Measurements from ENCODE around the gene OR1F1.
"Not testable (repeated sequence)": the region's sequence is repeated elsewhere in the genome, so short reads cannot be mapped to it uniquely, and the experiment has no call there.

OR1F1 gene

DNA sequence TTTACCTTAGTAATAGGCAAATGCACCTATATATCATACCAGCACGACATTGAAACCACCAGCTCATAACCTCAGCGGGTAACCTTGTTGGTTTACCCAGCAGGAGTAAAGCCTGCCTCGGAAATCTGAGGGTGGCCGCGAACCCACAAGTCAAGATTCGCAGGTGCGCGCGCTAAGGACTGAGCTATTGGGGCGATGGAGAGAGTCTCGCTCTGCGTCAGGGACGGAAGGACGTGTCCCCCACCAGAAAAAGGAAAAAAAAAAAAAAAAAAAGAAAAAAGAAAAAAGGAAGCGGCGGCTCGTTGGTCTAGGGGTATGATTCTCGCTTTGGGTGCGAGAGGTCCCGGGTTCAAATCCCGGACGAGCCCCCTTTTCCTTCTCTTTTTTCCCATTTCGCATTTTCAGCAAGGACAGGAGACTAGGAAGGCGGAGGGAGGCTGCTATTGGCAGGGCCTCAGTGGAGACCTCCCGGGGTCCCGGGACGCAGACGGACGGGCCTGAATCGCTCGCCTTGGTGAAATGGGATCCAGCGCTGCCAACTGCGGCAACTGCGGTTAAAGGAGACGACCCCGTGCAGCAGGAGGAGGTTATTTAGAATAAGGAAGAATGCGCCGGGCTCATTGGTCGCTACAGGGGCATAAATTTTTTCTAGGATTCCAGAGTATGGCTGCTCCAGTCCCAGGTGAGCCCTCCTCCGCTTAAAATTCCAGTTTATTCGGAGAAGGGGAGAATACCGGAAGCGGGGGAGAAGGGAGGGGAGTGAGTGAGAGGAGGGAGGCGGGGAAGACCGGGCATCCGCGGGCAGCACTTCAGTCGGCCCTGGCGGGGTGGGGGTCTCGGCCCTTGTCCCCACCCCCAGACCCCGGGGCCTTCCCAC lies at the start of gene OR1F1:
Gene OR1F1 (plus strand): TSS at position 407 of the 877 bp plus-strand sequence.
- peak; percentile 61 for DNase-seq

DNA sequence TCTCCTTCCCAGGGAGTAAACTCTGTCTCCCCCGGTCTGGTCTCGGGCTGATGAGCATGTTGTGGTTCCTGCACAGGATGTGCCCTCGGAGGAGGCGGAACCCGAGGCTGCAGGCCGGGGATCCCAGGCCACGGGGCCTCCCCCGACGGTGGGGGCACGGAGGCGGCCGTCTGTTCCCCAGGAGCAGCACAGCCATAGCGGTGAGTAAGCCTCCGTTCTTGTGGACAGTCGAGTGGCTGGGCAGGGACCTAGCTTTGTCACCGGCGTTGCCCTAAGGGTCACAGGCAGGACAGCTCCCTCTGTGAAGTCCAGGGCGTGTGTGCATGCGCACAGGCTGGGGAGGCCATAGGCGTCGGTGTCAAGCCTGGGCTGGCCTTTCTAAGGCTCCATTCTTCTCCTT lies 49.7 kb upstream of the OR1F1 start:
- no peak for DNase-seq

DNA sequence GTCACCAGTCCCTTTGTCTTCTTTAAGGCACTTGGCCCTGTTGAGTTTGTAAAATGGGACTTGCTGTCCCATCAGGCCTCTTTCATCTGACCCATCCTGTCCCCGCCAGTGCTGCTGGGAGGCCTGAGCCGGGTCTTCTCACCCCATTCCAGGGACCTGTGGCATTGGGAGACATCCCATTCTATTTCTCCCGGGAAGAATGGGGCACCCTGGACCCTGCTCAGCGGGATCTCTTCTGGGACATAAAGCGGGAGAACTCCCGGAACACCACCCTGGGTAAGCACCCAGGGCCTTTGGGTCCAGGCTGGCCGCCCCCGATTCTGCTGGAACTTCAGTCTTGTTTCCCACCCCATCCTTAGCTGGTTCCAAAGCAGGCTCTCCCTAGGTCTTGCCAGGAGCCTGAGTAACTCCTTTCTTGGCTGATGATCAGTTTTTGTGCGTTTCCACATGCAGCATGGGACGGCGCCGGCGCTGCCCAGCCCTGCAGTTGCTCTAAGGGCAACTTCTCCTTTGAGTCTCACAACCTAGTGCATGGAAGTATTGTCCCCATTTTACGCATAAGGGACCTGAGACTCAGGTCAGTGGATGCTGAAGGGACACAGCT lies 49.1 kb upstream of the OR1F1 start:
- no peak for DNase-seq

DNA sequence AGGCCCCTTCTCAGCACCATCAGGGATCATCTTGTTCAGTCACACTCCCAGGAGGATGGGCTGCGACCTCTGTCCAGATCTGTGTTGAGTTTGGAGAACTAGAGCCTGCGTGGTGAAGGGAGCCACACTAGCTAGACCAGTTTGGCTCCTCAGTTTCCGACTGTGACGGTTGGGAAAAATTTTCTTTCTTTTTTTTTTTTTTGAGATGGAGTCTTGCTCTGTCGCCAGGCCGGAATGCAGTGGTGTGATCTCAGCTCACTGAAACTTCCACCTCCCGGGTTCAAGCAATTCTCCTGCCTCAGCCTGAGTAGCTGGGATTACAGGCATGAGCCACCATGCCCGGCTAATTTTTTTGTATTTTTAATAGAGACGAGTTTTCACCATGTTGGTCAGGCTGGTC lies 48.4 kb upstream of the OR1F1 start:
- DNase-seq = not testable (repeated sequence)

DNA sequence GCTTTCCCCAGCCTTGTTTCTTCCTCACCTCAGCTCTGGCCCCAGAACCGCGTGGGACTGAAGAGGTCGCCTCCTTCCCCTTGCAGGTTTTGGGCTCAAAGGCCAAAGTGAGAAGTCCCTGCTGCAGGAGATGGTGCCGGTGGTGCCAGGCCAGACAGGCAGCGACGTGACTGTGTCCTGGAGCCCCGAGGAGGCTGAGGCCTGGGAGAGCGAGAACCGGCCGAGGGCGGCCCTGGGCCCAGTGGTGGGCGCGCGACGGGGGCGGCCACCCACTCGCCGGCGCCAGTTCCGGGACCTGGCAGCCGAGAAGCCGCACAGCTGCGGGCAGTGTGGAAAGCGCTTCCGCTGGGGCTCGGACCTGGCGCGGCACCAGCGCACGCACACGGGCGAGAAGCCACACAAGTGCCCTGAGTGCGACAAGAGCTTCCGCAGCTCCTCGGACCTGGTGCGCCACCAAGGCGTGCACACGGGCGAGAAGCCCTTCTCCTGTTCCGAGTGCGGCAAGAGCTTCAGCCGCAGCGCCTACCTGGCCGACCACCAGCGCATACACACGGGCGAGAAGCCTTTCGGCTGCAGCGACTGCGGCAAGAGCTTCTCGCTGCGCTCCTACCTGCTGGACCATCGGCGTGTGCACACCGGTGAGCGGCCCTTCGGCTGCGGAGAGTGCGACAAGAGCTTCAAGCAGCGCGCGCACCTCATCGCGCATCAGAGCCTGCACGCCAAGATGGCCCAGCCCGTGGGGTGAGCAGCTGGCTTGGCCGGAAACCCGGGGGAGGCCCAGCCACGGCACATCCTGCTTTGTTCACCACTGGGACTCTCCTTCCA lies 47.2 kb upstream of the OR1F1 start:
- DNase-seq = no peak

DNA sequence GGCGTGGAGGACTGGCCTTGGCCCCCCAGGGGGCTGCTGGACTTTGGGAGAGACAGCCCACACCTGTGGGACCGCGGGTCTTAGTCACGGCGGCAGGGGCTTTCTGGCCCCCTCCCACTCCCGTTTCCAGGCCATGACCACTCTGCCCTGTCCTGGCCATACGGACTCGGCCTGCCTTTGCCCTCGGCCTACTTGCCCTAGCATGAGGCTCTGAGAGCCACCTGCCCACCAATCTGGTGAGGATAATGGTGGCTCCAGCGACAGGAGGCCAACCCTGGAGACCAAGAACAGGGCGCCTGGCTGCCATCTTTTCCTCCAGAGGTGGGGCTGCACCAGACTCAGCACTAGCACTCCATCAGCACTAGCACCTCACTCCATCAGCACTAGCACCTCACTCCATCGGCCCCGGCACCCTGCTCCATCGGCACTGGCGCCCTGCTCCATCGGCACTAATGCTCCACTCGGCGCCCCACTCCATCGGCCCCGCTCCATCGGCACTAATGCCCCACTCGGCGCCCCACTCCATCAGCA lies 46.2 kb upstream of the OR1F1 start:
- no peak for DNase-seq

DNA sequence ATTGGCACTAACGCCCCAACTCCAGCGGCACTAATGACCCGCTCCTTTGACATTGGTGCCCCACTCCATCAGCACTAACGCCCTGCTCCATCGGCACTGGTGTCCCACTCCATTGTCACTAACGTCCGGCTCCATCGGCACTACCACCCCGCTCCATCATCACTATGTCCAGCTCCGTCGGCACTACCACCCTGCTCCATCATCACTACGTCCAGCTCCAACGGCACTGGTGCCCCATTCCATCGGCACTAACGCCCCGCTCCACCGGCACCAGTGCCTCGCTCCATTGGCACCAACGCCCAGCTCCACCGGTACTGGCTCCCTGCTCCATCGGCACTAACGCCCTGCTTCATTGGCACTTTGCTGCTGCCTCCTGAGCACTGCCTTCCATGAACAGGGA lies 45.7 kb upstream of the OR1F1 start:
- no peak for DNase-seq

DNA sequence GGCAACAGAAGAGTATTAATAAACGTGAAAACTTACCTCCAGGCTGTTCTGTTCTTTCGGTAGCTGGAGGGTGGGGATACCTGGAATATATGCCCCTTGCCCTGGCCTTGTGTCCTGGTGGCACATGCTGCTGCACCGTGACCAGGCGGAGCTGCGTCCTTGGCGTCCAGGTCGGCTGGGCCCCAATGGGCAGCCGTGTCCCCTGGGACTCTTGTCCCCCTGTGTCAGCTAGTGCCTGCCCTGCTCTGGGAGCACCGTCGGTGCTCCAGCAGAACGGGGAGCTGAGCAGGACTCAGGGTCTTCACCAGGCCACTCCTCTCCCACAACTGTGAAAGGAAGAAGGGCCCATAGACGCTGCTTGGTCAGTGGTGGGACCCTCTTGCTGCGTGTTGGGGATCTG lies 45.2 kb upstream of the OR1F1 start:
- no peak for DNase-seq

DNA sequence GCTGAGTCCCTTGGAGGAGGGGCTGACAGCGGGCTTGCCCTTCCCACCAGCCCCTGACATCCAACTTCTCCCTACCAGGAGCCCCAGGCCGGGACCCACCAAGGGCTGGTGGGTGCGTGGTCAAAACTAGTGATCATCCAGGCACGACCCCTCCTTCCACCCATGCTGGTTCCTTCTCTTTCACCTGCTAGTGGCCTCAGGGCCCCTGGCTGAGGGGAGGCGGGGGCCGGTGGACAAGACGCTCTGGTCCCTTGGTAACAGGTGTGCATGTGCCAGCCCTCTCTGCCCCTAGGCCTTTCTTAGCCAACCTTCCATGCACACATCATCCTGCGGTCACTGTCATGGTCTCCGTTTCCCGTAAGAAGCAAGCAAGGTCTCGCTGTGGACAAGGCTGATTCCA lies 44.8 kb upstream of the OR1F1 start:
- DNase-seq = no peak

DNA sequence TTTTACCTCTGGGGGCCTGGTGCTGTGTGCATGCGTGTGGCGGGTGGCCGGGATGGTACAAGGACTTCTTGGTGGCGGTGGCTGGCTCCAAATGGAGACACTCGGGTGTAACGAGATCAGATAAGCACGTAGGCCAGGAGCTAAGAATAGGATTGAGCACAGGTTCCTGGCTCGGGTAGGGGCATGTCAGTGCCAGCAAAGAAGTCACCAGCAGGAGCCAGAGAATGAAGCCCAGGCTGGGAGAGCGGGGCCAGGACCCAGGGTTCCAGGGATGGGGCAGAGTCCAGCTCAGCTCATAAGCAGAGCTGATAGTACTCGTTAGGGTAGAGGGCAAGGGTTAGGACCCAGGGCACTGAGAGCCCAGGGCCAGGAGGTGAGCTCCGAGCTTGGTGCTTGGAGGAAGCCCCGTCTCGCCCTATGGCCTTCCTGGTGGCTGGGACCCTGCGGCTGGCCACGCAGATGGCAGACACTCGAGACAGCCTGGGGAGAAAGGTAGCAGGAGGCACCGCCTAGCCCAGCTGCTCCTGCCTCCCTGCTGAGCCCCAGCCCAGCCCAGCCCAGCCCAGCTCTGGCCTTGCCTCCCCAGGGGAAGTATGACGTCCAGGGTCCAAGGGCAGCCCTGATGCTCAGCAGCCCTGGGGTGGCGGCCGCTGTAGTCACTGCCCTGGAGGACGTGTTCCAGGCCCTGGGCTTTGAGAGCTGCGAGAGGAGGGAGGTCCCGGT lies 44.2 kb upstream of the OR1F1 start:
- no peak for DNase-seq

DNA sequence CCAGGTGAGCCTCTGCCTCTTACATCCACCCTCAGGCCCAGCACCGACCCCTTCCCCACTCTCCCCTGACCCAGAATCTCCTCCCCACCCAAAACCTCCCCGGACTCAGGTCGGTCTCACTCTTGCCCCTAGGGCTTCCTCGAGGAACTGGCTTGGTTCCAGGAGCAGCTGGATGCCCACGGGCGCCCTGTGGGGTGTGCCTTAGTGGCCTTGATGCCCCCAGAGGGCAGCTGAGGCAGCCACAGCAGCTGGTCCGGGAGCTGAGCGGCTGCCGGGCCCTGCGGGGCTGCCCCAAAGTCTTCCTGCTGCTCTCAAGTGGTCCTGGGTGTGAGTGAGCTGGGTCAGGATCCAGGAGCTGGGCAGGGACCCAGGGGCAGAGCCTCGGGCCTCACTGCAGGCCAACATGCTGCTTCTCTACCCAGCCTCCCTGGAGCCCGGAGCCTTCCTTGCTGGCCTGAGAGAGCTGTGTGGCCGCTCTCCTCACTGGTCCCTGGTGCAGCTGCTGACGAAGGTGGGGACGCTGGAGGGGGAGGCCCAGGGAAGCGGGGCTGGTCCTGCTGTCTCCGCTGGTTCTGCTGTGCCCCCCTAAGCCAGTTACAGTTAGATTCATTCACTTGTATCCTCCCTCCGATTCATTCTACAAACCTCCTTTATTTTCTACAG lies 43.6 kb upstream of the OR1F1 start:
- DNase-seq = no peak

DNA sequence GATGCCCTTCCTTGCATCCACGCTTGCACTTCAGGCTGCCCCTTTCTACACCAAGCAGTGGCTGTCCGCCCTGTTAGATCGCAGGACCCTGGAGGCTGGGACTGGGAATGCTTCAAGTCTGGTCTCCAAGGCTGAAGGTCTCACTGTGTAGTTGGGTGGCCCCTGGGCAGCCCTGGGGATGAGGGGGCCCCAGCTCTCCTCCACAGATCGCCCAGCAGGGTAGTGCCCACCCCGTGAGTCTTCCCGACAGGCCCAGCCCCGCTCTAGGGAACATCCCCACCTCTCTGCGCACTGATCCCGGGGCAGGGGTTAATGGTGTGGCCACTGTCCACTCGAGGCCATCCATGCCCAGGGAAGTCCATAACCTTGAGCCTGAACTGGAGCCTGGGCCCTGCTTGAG lies 42.9 kb upstream of the OR1F1 start:
- no peak for DNase-seq

DNA sequence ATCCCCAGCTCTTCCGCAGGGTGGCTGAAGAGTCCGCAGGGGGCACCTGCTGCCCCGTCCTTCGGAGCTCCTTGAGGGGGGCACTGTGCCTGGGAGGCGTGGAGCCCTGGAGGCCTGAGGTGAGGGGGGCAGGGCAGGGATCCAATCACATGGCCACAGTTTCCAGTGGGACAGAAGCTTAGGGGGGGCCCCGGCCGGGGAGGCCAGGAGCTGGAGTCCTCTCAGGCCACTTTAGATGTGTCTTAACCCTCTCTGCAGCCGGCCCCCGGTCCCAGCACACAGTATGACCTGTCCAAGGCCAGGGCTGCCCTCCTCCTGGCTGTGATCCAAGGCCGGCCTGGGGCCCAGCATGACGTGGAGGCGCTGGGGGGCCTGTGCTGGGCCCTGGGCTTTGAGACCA lies 42.3 kb upstream of the OR1F1 start:
- DNase-seq = no peak

DNA sequence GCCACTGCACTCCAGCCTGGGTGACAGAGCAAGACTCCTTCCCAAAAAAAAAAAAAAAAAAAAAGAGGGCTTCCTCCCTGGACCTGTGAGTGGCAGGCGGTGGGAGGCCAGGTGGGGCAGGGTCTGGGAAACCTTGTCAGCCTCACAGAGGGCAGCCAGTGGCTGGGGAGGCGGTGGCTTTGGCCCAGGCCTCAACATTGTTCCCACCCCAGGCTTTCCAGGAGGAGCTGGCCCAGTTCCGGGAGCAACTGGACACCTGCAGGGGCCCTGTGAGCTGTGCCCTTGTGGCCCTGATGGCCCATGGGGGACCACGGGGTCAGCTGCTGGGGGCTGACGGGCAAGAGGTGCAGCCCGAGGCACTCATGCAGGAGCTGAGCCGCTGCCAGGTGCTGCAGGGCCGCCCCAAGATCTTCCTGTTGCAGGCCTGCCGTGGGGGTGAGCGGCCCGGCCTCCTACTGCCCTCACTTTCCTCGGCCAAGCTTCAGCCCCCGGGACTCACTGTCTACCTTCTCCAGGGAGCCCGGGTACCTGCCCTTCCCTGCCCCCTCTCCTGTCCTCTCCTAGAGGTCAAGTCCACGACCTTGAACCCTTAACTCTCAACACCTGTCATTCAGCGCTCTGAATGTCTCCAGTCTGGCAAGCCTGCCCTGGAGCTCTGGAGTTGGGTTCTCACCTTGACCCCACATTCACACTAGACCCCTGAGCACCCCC lies 40.8 kb upstream of the OR1F1 start:
- no peak for DNase-seq

DNA sequence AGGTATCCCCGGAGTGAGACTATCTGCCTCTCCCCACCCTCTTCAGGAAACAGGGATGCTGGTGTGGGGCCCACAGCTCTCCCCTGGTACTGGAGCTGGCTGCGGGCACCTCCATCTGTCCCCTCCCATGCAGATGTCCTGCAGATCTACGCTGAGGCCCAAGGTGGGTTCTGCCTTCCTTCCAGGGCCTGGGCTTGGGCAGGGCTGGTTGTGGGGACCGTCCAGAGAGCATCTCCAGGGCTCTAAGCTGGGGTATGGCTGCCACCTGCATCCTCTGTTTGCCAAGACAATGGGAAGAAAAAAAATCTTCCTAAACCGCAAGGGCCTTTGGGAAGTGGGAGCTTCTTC lies 40.3 kb upstream of the OR1F1 start:
- DNase-seq = no peak

DNA sequence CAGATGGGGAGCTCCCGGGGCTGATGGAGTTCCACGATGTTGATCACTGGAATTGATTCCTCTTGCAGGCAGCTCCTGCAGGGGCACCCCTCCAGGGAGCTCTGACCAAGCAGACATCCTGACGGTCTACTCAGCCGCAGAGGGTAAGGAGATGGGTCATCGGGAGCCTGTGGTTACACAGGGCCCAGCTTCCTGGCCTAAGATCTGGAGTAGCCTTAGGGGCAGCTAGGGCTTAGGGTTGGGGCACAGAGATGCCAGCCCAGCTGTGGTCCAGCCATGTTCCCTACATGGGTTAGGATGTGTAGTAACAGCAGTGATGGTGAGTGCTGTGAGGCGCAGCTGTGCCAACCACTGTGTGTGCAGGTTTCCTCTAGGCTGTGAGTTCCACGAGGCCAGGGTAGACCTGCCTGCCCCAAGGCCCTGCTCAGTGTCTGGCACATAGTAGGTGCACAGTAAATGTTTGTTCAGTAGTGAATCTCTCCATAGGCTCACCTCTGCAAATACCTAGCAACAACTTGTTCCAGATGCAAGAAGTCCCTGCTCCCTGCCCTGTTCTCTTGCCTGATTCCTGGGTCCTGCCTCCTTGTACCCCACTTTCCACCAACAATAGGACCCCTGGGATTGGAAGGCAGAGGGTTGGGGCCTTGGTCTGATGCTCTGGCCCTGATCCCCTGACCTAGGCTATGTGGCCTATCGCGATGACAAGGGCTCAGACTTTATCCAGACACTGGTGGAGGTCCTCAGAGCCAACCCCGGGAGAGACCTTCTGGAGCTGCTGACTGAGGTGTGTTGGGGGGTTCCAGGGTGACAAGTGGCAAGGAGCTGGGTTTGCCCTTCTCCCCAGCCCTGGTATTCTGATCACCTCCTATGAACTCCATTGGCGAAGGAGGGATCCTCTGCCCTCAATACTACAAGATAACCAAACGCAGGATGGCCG lies 39.5 kb upstream of the OR1F1 start:
- DNase-seq = no peak

DNA sequence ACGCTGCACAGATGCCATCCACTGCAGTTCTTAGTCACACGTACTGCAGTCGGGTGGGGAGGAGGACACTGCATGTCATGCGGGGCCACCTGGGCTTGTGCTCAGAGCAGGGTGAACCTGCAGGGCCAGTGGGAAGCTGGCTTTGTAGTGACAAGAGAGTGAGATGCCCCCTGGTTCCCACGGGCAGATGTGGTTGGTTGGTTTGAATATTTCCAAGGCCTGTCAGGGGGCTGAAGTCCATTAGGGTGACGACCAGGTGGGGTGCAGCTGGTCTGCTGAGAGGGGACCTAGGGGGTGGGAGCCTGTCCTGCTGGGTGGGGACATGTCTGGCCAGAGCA lies 38.8 kb upstream of the OR1F1 start:
- no peak for DNase-seq

DNA sequence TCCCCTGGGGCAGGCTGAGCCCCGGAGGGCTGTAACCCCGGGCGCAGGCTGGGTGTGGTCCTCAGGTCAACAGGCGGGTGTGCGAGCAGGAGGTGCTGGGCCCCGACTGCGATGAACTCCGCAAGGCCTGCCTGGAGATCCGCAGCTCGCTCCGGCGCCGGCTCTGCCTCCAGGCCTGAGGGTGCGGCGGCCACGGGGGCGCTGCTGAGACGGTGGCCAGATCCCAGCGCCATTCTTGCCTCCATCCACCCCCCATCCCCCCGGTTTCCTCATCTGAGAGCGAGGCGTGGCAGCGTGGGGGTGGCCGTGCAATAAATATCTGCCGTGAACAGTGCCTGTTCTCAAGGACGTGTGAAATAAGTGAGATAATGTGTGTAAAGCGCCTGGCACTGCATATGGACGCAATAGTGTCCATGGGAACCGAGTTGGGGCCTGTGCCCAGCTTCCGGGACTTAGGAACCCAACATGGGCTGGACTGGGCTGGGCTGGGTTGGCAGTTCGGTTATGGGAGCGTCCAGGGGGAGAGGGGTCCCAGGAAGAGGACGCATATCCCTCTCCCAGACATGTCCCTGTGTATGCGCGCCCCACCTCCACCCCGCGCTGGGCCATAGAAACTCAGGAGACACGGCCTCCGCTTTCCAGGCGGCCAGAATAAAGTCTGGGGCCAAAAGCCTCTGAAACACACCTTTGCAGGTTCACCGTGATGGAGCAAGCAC lies 38.2 kb upstream of the OR1F1 start:
- no peak for DNase-seq

DNA sequence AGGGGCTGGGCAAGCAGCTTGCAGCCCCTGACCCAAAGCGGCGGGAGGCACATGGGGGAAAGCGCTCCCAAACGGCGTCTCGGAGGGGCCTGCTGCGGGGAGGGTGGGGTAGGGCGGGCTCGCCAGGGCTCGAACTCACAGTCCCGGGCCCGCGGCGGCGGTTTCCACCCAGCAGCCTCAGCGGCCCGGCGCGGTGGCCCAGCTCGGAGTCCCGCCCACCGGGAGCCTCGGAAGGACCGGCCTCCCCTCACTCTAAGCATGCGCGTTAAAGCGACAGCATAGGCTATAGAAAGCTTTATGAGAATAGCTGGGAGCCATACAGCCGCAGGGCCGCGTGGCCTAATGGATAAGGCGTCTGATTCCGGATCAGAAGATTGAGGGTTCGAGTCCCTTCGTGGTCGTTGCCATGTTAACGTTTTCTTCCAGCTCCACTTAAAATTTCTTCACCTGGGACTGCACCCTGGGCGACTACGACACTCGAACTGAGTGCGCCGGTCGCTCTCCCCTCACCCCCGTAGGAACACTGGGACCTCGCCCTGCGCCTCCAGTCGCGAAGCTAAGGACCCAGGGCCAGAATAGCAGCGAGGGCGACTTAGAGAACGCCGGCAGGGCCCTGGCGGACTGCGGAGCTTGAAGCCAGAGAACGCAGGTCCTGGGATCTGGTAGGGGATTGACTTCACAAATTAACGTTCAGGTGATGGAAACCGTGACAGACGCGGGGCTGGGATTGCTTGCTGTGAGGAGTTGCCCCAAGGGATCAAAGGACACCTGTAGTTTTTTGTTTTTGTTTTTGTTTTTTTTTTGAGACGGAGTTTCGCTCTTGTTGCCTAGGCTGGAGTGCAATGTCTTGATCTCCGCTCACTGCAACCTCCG lies 37.4 kb upstream of the OR1F1 start:
- peak; percentile 90 for DNase-seq
